Activated CD4-positive, alpha-beta T cell treated with anti-CD3 and anti-CD28 coated beads, Interleukin-2, amount 50 U/mL, for 4 hours (primary cell): ENCODE results near the gene NID1.
A peak's percentile ranks its signal among the peaks of the same experiment; 100 is the strongest.
"Not testable (repeated sequence)": the region's sequence is repeated elsewhere in the genome, so short reads cannot be mapped to it uniquely, and the experiment has no call there.

Experiments
- DNase-seq, 2 experiments: peaks; one replicate each; pipeline ENCODE4 v3.0.0-alpha.2; 2020

NID1 gene

GRCh38 chr1:236091933-236092318 is 27.0 kb upstream of the NID1 start:
- DNase-seq: no peak

- no peak for DNase-seq
Measured at GRCh38 chr1:236090741-236091147, 25.9 kb upstream of the NID1 start.

- DNase-seq: no peak
Measured at GRCh38 chr1:236089046-236089773, 24.3 kb upstream of the NID1 start.

GRCh38 chr1:236086537-236086936 is 21.6 kb upstream of the NID1 start:
- no peak for DNase-seq

GRCh38 chr1:236085545-236086159 is 20.8 kb upstream of the NID1 start:
- no peak for DNase-seq

GRCh38 chr1:236084386-236084730 is 19.5 kb upstream of the NID1 start:
- no peak for DNase-seq

- DNase-seq: no peak
Measured at GRCh38 chr1:236083650-236084385, 18.9 kb upstream of the NID1 start.

GRCh38 chr1:236082526-236082925 is 17.6 kb upstream of the NID1 start:
- DNase-seq: no peak

GRCh38 chr1:236081546-236082227 is 16.8 kb upstream of the NID1 start:
- no peak for DNase-seq

- no peak for DNase-seq
Measured at GRCh38 chr1:236079703-236080102, 14.8 kb upstream of the NID1 start.

- no peak for DNase-seq
Measured at GRCh38 chr1:236078993-236079392, 14.1 kb upstream of the NID1 start.

GRCh38 chr1:236078077-236078476 is 13.2 kb upstream of the NID1 start:
- not testable (repeated sequence) for DNase-seq

GRCh38 chr1:236075848-236076247 is 11.0 kb upstream of the NID1 start:
- no peak for DNase-seq

- no peak for DNase-seq
Measured at GRCh38 chr1:236073307-236073897, 8.5 kb upstream of the NID1 start.

- DNase-seq: no peak
Measured at GRCh38 chr1:236072001-236072400, 7.1 kb upstream of the NID1 start.

- no peak for DNase-seq
Measured at GRCh38 chr1:236070753-236071152, 5.9 kb upstream of the NID1 start.

- DNase-seq: no peak
Measured at GRCh38 chr1:236069796-236070195, 4.9 kb upstream of the NID1 start.

- no peak for DNase-seq
Measured at GRCh38 chr1:236067854-236068454, 3.1 kb upstream of the NID1 start.

- DNase-seq: peak; percentile 58 to 62
Measured at GRCh38 chr1:236066828-236067386, 2.0 kb upstream of the NID1 start.

- no peak for DNase-seq
Measured at GRCh38 chr1:236066054-236066453, 1.2 kb upstream of the NID1 start.

- DNase-seq: no peak
Measured at GRCh38 chr1:236065509-236066005, 667 bp upstream of the NID1 start.
